ENCODE results near the gene ANGPTL4. TPM values are rescaled to one million over a fixed set of nuclear protein-coding genes. Genes with fewer than 3 reads are reported as not detected.
A peak's percentile ranks its signal among the peaks of the same experiment; 100 is the strongest.

Gene ANGPTL4
- total and polyA plus RNA-seq, 9 of the 15 experiments (the other 6 are each of a cell fraction or from before 2014, with no cell fraction given): 0.05 to 0.77 (median 0.22) TPM; not detected in 4

DNA sequence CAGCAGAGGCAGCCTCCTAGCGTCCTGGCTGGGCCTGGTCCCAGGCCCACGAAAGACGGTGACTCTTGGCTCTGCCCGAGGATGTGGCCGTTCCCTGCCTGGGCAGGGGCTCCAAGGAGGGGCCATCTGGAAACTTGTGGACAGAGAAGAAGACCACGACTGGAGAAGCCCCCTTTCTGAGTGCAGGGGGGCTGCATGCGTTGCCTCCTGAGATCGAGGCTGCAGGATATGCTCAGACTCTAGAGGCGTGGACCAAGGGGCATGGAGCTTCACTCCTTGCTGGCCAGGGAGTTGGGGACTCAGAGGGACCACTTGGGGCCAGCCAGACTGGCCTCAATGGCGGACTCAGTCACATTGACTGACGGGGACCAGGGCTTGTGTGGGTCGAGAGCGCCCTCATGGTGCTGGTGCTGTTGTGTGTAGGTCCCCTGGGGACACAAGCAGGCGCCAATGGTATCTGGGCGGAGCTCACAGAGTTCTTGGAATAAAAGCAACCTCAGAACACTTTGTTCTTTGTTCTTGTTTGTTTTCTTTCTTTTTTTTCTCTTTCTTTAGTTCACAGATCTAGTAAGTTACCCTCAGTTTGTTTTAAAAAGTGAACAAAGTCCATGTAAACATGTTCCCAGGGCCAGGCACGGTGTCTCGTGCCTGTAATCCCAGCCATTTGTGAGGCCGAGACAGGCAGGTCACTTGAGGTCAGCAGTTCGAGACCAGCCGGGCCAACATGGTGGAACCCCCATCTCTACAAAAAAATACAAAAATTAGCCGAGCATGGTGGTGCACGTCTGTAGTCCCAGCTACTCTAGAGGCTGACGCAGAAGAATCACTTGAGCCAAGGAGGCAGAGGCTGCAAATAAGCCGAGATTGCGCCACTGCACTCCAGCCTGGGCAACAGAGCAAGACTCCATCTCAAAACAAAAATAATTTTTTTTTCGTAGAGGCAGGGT, 10.2 kb downstream of the ANGPTL4 start:
- Histone ChIP-seq H3K4me1 (replicated peaks in 1 of 2; ENCODE audit: control insufficient read depth in 2 of 2, insufficient read depth in 2 of 2, low read length in 2 of 2) (peaks cover 11 to 25% of the 10 kb centered on the region in 2 experiments), H3K9me1 (ENCODE audit: control insufficient read depth, insufficient read depth, low read length) (no peaks in the 10 kb centered on the region), H3K9me3 (replicated peaks; ENCODE audit: control insufficient read depth, insufficient read depth, low read depth, low read length) (no peaks in the 10 kb centered on the region; the same call in 1 of the 2 replicates), H3K36me3 (ENCODE audit: control insufficient read depth, insufficient read depth, low read length) (no peaks in the 10 kb centered on the region), H3K4me3 (no peak overlapping the region), H4K20me1 (replicated peaks; ENCODE audit: control insufficient read depth, insufficient read depth, low read length) (no peaks in the 10 kb centered on the region), H3K79me2 (ENCODE audit: control insufficient read depth, insufficient read depth, low read length) (no peaks in the 10 kb centered on the region), H3K27ac (ENCODE audit: extremely low read depth, low read depth, low read length) (no peak overlapping the region), H3K4me2 (ENCODE audit: insufficient read depth, low read length) (no peak overlapping the region), H3K9ac (ENCODE audit: insufficient read depth in 1 of 2, low read depth in 2 of 2, low read length in 2 of 2) (peak overlapping the region in 1 of 2 experiments; percentile 26; a peak in 2 of 4 replicates), H2AFZ (ENCODE audit: low read depth, low read length) (peak overlapping the region; percentile 8; the same call in 1 of the 2 replicates), H3K27me3 (ENCODE audit: control insufficient read depth in 2 of 2, insufficient read depth in 2 of 2, low read length in 2 of 2) (no peaks in the 10 kb centered on the region)
- FAIRE-seq (no peak), DNase-seq (ENCODE audit: extremely low read depth in 1 of 4, low spot score in 3 of 4) (peak; percentile 36 to 70 (median 52)), ATAC-seq (peak; percentile 82)
- ChIA-PET CTCF (ENCODE audit: low intra/inter-chr PET ratio) (interaction anchor here (1.4 kb wide), 1 partner anchor 20 kb away, joined by 3 read pairs; no protein-coding TSS in a partner anchor), POLR2A (interaction anchor here (0.5 to 1.3 kb wide), 6 partner anchors 9 to 225 kb away, joined by 3 to 4 read pairs (median 3); partner anchors contain the start of gene ANGPTL4)
- intact Hi-C loops (cut with micrococcal nuclease): no loop called here
- in situ Hi-C loops (cut with MboI): no loop called here
- no TSS peak for BruUV-seq (replicated peaks)
- 58% methylated on average over 26 of the region's 26 CpGs for WGBS (ENCODE audit: insufficient coverage, low coverage, missing lambda C conversion rate)
- TF ChIP-seq KDM4B (IDR thresholded peaks at IDR 0.05; ENCODE audit: borderline replicate concordance in 2 of 2, low read depth in 1 of 2) (no peak), SOX6 (IDR thresholded peaks at IDR 0.05) (peak; percentile 23; the same call in 1 of the 2 replicates), CEBPB (tag; IDR thresholded peaks at IDR 0.05) (peak; percentile 41; the same call in 1 of the 2 replicates), ZNF121 (CRISPR knock-in tag; conservative IDR thresholded peaks at IDR 0.05) (peak; percentile 75), BCOR (IDR thresholded peaks at IDR 0.05) (peak; percentile 39; the same call in 1 of the 2 replicates), SMAD4 (CRISPR knock-in tag; conservative IDR thresholded peaks at IDR 0.05) (peak; percentile 34; the same call in 1 of the 2 replicates), CREM (IDR thresholded peaks at IDR 0.05; ENCODE audit: low read depth) (0 out of 2 replicates have a peak, but pooled peaks have one; percentile 17)
- TF ChIP-seq, protein P1, sequence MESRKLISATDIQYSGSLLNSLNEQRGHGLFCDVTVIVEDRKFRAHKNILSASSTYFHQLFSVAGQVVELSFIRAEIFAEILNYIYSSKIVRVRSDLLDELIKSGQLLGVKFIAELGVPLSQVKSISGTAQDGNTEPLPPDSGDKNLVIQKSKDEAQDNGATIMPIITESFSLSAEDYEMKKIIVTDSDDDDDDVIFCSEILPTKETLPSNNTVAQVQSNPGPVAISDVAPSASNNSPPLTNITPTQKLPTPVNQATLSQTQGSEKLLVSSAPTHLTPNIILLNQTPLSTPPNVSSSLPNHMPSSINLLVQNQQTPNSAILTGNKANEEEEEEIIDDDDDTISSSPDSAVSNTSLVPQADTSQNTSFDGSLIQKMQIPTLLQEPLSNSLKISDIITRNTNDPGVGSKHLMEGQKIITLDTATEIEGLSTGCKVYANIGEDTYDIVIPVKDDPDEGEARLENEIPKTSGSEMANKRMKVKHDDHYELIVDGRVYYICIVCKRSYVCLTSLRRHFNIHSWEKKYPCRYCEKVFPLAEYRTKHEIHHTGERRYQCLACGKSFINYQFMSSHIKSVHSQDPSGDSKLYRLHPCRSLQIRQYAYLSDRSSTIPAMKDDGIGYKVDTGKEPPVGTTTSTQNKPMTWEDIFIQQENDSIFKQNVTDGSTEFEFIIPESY (CRISPR knock-in tag; IDR thresholded peaks at IDR 0.05): peak; percentile 89
- TF ChIP-seq, protein P2, sequence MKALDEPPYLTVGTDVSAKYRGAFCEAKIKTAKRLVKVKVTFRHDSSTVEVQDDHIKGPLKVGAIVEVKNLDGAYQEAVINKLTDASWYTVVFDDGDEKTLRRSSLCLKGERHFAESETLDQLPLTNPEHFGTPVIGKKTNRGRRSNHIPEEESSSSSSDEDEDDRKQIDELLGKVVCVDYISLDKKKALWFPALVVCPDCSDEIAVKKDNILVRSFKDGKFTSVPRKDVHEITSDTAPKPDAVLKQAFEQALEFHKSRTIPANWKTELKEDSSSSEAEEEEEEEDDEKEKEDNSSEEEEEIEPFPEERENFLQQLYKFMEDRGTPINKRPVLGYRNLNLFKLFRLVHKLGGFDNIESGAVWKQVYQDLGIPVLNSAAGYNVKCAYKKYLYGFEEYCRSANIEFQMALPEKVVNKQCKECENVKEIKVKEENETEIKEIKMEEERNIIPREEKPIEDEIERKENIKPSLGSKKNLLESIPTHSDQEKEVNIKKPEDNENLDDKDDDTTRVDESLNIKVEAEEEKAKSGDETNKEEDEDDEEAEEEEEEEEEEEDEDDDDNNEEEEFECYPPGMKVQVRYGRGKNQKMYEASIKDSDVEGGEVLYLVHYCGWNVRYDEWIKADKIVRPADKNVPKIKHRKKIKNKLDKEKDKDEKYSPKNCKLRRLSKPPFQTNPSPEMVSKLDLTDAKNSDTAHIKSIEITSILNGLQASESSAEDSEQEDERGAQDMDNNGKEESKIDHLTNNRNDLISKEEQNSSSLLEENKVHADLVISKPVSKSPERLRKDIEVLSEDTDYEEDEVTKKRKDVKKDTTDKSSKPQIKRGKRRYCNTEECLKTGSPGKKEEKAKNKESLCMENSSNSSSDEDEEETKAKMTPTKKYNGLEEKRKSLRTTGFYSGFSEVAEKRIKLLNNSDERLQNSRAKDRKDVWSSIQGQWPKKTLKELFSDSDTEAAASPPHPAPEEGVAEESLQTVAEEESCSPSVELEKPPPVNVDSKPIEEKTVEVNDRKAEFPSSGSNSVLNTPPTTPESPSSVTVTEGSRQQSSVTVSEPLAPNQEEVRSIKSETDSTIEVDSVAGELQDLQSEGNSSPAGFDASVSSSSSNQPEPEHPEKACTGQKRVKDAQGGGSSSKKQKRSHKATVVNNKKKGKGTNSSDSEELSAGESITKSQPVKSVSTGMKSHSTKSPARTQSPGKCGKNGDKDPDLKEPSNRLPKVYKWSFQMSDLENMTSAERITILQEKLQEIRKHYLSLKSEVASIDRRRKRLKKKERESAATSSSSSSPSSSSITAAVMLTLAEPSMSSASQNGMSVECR (CRISPR knock-in tag; IDR thresholded peaks at IDR 0.05): no peak
- TF ChIP-seq, protein P3, sequence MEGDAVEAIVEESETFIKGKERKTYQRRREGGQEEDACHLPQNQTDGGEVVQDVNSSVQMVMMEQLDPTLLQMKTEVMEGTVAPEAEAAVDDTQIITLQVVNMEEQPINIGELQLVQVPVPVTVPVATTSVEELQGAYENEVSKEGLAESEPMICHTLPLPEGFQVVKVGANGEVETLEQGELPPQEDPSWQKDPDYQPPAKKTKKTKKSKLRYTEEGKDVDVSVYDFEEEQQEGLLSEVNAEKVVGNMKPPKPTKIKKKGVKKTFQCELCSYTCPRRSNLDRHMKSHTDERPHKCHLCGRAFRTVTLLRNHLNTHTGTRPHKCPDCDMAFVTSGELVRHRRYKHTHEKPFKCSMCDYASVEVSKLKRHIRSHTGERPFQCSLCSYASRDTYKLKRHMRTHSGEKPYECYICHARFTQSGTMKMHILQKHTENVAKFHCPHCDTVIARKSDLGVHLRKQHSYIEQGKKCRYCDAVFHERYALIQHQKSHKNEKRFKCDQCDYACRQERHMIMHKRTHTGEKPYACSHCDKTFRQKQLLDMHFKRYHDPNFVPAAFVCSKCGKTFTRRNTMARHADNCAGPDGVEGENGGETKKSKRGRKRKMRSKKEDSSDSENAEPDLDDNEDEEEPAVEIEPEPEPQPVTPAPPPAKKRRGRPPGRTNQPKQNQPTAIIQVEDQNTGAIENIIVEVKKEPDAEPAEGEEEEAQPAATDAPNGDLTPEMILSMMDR (IDR thresholded peaks at IDR 0.05 in 2 of 3, conservative IDR thresholded peaks at IDR 0.05 in 1 of 3; ENCODE audit: insufficient read depth in 2 of 3, low read depth in 1 of 3, low read length in 3 of 3): peak; percentile 62 to 66 (median 63)
